ENCODE measurements around the gene LCN12. TPM values are rescaled to one million over a fixed set of nuclear protein-coding genes. Genes with fewer than 3 reads are reported as not detected.

LCN12 gene
- total RNA-seq, 4 donors from 2014 or later, result not detected

- H3K36me3 ChIP-seq, result peaks cover 27 to 98% (median 37%) of the 10 kb centered on the region in 3 donors
- 89 to 90% methylated on average over 27 to 28 of the region's 32 CpGs for WGBS, 2 donors
- no peaks in the 10 kb centered on the region for H3K27me3 ChIP-seq
- H3K27ac ChIP-seq, result no peak overlapping the region
- peaks cover 0 to 4% (median 0%) of the 10 kb centered on the region in 3 donors for H3K4me1 ChIP-seq
- no peaks in the 10 kb centered on the region for H3K9me3 ChIP-seq
- no peak for DNase-seq
- no peak overlapping the region for H3K4me3 ChIP-seq
- TF ChIP-seq CTCF (IDR thresholded peaks at IDR 0.05) (no peak), POLR2A (IDR thresholded peaks at IDR 0.05) (no peak)
- intact Hi-C loops (cut with DNase I), result no loop called here
Measured at GRCh38 chr9:136916330-136917184, 35.5 kb upstream of the LCN12 start.

DNA sequence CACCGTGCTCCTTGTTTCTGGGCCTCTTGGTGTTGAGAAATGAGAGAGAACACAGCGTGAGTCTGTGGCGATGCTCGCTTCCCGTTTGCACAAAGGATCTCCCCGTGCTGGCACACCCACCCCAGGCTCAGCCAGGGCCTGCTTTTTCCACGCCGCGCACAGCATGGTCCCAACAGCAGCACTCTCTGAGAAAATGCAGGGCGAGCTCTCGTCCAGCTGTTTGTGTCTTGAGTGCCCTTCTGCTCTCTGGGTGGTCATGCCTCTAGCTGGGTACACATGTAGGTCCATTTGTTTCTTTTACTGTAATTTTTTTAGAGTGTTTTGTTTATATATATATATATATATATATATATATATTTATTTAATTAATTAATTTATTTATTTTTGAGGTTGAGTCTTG, 34.2 kb upstream of the LCN12 start:
- no peak for DNase-seq
- Histone ChIP-seq H3K27ac (no peak overlapping the region), H3K4me1 (peaks cover 0 to 12% (median 0%) of the 10 kb centered on the region in 3 donors), H3K27me3 (no peaks in the 10 kb centered on the region), H3K36me3 (peaks cover 27 to 98% (median 39%) of the 10 kb centered on the region in 3 donors), H3K9me3 (no peaks in the 10 kb centered on the region), H3K4me3 (no peak overlapping the region)
- 82 to 94% methylated on average over 7 of the region's 11 CpGs for WGBS, 2 donors
- intact Hi-C loops (cut with DNase I), result no loop called here
- TF ChIP-seq POLR2A (IDR thresholded peaks at IDR 0.05) (no peak), CTCF (IDR thresholded peaks at IDR 0.05) (no peak)

DNA sequence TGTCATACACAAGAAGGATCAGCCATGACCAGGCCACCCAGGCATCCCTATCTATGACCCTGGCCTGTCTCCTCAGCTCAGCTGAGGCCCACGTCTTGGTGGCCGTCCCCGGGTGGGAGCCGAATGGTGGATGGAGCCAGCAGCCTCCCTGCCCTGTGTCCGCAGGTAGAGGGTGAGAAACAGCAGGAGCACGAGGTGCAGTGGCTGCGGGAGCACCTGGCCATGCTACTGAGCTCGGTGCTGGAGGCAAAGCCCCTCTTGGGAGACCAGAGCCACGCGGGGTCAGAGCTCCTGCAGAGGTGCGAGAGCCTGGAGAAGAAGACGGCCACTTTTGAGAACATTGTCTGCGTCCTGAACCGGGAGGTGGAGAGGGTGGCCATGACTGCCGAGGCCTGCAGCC, 32.0 kb upstream of the LCN12 start:
- WGBS, 2 donors, result 91 to 98% methylated on average over 9 to 11 of the region's 15 CpGs

GRCh38 chr9:136920734-136921231, 31.3 kb upstream of the LCN12 start:
- 94 to 100% methylated on average over 6 to 8 of the region's 14 CpGs for WGBS, 2 donors
- intact Hi-C loops (cut with DNase I), result no loop called here
- H3K36me3 ChIP-seq, result peaks cover 21 to 98% (median 41%) of the 10 kb centered on the region in 3 donors
- no peak overlapping the region for H3K4me3 ChIP-seq
- no peak overlapping the region for H3K27ac ChIP-seq
- no peaks in the 10 kb centered on the region for H3K27me3 ChIP-seq
- peaks cover 0 to 22% (median 0%) of the 10 kb centered on the region in 3 donors for H3K4me1 ChIP-seq
- no peaks in the 10 kb centered on the region for H3K9me3 ChIP-seq
- DNase-seq, result no peak
- TF ChIP-seq POLR2A (IDR thresholded peaks at IDR 0.05), result no peak
- no peak for TF ChIP-seq CTCF (IDR thresholded peaks at IDR 0.05)

More for the DNA sequence above, 32.0 kb upstream of the LCN12 start:
- H3K27me3 ChIP-seq, result no peaks in the 10 kb centered on the region
- H3K4me3 ChIP-seq, result no peak overlapping the region
- no peaks in the 10 kb centered on the region for H3K9me3 ChIP-seq
- no peak for TF ChIP-seq CTCF (IDR thresholded peaks at IDR 0.05)
- TF ChIP-seq POLR2A (IDR thresholded peaks at IDR 0.05), result no peak
- H3K36me3 ChIP-seq, result peaks cover 21 to 98% (median 37%) of the 10 kb centered on the region in 3 donors
- intact Hi-C loops (cut with DNase I), result no loop called here
- DNase-seq, result no peak
- H3K4me1 ChIP-seq, result peaks cover 0 to 14% (median 0%) of the 10 kb centered on the region in 3 donors
- no peak overlapping the region for H3K27ac ChIP-seq

- no peaks in the 10 kb centered on the region for H3K9me3 ChIP-seq
- WGBS, 2 donors, result 53 to 94% methylated on average over 2 to 8 of the region's 11 CpGs
- H3K4me3 ChIP-seq, result no peak overlapping the region
- DNase-seq, result no peak
- H3K4me1 ChIP-seq, result peaks cover 0 to 22% (median 0%) of the 10 kb centered on the region in 3 donors
- peaks cover 21 to 98% (median 47%) of the 10 kb centered on the region in 3 donors for H3K36me3 ChIP-seq
- no peak overlapping the region for H3K27ac ChIP-seq
- H3K27me3 ChIP-seq, result no peaks in the 10 kb centered on the region
- intact Hi-C loops (cut with DNase I), result no loop called here
- TF ChIP-seq POLR2A (IDR thresholded peaks at IDR 0.05) (no peak), CTCF (IDR thresholded peaks at IDR 0.05) (no peak)
Measured at GRCh38 chr9:136921307-136921706, 30.8 kb upstream of the LCN12 start.

All from esophagus squamous epithelium (tissue), 5 donors.